ENCODE data around the gene TAS1R3.
"Not testable (repeated sequence)": the region's sequence is repeated elsewhere in the genome, so short reads cannot be mapped to it uniquely, and the experiment has no call there.

The TAS1R3 gene

DNA sequence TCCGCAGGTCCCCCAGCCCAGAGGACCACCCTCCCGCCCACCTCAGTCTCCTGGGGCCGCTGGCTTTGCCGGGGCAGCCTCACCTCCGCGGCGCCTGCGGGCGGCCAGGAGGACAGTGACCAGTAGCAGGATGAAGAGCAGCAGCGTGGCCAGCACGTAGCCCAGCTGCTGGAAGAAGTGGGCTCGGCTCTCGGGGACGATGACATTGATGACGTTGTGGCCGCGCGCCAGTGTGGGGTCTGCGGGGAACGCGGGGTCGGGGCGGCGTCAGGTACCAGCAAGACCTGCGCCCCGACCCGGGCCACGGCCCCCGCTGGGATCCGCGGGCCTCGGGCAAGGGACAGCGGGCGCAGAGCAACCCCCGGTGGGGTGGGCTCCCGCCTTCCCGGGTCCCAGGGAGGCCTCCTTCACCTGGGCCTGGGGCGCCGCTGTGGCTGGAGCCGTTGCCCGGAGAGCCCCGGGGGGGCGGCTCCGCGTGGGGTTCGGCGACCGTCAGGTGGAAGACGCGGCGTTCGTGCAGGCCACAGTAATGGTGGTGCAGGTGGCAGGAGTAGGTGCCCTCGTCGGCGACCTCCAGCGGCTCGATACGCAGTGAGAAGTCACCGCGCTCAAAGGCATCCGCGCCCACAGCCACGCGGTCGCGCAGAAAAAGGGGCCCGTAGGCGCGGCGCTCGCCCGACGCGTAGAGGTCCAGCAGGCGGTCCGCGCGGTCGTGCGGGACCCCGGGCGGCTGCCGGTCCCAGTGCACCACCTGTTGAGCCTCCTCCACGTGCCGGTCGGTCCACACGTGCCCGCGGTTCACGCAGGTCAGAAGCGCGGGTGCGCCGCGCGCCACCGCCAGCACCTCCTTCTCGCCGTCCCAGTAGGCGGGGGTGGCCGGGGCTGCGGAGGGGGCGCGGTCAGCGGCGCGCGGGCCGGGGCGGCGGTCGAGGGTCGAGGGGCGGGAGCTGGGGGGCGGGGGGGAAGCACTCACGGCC is 23.5 kb downstream of the TAS1R3 start:
- DNase-seq, result peak; percentile 19

DNA sequence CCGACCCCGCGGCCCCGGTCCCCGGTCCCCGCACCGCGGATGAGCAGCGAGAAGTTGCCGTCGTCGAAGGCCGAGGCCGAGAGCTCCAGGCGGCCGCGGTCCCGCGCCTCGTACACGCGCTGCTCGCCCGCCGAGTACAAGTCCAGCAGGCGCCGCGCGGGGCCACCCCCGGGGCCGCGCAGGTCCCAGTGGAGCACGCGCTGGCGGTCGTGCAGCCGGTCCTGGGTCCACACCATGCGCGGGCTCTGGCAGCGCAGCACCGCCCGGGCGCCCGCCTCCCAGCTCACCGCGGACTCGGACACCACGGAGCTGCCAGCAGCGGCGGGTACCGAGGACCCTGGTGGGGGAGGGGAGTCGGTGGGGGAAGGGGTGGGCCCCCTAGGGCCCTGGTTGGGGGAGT is 24.3 kb downstream of the TAS1R3 start:
- peak; percentile 46 for DNase-seq

- DNase-seq, result no peak
Measured at GRCh38 chr1:1356166-1356795, 25.2 kb downstream of the TAS1R3 start.

DNA sequence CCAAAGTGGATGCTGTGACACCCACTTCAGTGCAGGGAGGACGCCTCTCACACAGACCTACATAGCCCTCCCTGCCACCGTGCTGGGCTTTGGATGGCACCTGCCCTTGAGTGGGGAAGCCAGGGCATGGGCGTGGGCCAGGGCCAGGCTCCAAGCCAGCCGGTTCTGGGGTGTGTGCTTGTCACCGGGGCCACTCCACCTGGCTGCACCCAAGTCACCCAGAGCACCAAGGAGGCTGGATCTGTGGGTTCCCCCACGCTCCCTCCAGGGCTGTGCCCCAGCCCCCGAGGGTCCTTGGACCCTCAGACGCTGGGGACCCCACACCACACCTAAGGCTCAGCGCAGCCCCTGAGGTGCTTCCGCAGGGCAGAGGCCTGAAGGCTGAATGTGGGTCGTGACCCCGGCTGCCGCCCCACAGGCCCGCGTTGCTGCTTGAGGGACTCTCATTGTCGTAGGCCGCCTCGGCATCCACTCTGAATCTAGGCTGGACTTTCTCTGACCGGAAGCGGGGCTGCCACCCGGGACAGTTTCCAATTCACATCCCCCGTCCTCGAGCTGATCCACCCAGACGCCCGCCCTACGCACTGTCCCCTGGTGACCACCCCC is 25.8 kb downstream of the TAS1R3 start:
- DNase-seq, result no peak

DNA sequence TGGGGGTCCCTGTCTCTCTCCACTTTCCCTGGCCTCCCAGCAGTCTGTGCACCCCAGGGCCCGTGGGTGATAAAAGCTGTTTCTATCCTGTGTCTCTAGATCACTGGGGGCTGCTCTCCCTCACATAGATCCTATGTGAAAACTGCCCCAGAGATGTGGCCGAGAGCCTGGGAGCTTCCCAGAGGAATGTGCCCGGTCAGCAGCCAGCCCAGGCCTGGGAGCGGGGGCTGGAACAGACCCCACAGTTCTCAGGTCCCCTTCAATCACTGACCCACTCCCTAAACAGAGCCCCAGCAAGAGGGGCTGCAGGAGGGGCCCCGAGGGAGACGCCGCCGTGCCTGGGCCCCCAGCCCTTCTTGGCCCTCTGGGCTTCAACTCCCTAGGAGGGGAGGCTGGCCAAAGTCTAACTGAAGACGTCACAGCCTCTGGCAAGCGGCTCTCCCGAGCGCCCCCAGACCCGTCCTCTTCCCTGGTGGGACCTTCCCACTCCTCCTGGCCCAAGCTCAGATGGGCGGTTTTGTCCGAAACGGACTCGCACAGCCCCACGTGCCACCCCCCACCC is 26.9 kb downstream of the TAS1R3 start:
- no peak for DNase-seq

DNA sequence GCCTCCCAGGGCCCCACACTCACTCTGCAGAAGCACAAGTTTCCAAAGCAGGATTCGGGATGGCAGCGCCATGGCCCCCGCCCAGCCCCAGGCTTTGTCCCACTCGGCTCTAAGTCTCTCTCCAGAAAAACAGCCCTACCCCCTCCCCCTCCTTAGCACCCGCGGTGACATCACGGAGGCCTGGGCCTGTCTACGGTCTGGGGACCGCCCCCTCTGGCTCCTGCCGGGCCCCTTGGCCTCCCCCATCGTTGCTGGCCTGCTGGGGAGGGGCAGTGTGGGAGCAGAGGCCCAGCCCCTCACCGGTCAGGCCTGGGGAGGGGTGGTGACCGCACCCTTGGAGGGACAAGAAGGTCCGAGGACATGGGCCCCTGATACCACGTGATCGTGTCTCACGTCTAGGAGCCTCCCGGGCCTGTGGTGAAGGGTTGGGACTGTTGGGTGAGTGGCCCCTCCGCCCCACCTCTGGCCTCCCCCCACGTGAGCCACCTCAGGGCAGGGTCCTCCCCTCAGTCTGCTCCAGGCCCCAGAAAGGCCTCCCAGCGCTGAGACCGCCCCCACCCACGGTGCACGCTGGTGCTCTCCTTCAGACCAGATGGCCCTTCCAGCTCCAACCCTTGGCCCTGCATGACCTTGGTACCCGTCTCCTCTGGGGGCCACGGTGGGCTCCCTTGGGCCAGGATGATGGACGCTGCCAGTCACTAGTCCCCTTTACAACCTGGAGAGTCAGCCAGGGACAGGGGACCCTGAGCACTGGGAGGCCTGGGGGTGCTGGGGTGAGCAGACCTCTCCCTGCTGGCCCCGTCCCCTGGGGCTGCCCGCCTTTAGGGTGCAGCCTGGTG is 27.6 kb downstream of the TAS1R3 start, which contains the start of gene MXRA8:
Gene MXRA8 (minus strand): TSS at position 123 of the 839 bp plus-strand sequence. CDS start 51 bp downstream, at position 72.
- DNase-seq, result no peak

DNA sequence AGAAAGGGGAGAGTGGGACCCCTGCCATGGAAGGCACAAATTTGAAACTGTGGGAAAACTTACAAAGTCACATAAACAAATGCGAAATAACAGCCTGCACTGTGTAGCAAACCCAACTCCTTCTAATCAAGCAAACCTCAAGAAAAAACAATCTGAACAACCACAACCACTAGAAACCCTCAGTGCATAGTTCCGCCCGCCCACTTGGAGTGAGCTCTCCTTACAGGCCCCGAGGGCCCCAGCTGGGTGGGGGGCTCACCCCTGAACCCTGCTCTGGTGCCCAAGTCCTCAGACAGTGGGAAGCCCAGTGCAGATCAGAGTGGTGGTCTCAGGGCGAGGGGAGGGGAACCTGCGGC is 28.2 kb downstream of the TAS1R3 start:
- DNase-seq, result no peak

DNA sequence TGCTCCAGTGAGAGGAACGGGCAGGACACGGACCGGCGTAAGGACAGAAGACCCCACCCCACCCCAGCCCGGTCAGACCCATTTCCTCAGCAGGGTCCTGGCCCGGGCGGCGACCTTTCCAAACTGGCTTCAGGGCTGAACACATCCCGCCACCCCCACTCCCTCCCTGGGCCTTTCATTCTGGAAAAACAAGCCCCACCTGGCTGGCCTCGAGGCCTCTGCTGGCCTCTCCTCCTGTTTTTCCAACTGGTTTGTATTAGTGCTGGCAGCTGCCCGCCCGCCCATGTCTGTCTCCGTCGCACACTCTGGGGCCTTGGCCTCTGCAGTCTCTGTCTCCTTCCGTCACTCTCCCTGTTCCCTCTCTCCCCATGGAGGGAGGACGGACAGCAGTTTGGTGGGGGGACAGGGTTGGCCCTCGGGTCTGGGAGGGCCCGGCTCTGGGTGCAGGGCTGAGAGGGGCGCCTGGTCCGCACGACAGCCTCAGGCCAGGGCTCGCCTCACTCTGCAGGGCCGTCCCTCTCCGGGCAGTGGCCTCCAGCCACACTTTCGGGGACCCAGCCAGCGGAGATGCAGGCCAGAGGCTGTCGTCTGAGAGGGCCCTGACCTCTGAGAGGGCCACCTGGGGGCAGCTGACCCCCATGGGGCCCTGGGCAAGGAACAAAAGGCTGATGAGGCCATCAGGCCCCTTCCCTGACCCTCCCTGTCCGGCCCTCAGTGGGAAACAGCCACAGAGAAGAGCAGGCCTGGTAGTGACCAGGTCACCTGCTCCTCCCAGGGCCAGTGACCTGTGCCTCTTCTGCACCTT is 28.8 kb downstream of the TAS1R3 start:
- DNase-seq, result no peak

GRCh38 chr1:1360506-1361169 is 29.6 kb downstream of the TAS1R3 start:
- DNase-seq, result no peak

- no peak for DNase-seq
Measured at GRCh38 chr1:1361233-1361981, 30.3 kb downstream of the TAS1R3 start.

- no peak for DNase-seq
Measured at GRCh38 chr1:1361982-1362423, 30.9 kb downstream of the TAS1R3 start.

GRCh38 chr1:1364266-1364665 is 33.2 kb downstream of the TAS1R3 start:
- peak; percentile 42 for DNase-seq

GRCh38 chr1:1365875-1366698 is 35.0 kb downstream of the TAS1R3 start:
- no peak for DNase-seq

- no peak for DNase-seq
Measured at GRCh38 chr1:1366699-1367066, 35.6 kb downstream of the TAS1R3 start.

- DNase-seq, result no peak
Measured at GRCh38 chr1:1367315-1367714, 36.2 kb downstream of the TAS1R3 start.

DNA sequence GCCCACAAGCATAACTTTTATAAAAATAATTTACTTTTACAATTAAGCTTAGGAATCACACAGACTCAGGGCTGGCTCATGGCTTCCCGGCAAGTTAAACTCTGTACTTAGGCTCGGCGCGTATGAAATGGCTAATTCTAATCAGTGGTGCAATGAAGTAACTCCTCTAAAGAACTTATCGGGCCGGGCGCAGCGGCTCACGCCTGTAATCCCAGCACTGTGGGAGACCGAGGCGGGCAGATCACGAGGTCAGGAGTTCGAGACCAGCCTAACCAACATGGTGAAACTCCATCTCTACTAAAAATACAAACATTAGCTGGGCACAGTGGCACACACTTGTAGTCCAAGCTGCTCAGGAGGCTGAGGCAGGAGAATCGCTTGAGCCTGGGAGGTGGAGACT is 39.0 kb downstream of the TAS1R3 start:
- not testable (repeated sequence) for DNase-seq

DNA sequence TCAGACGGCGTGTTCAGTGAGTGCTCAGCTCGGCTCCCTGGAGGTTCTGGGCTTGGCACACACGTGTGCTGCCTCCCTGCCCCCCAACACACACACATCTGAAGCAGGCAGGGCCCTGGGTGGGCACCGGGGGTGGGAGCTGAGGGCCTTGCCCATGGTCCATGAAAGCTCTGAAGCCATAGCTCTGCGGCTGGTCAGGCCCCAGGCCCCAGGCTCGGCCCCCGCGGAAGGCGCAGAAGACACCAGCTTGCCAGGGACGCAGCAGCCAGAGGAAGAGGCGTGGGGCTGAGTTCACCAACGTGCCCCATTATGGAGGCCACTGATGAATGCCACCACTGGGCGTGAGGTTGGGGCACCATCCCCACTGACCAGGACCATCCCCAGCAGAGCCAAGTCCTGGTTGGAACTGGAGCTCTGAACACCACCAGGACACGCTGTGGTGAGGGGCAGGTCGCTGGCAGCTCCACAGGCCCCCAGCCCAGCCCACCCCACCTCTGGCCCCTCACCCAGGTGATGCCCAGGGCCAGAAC is 39.8 kb downstream of the TAS1R3 start:
- DNase-seq, result no peak

DNA sequence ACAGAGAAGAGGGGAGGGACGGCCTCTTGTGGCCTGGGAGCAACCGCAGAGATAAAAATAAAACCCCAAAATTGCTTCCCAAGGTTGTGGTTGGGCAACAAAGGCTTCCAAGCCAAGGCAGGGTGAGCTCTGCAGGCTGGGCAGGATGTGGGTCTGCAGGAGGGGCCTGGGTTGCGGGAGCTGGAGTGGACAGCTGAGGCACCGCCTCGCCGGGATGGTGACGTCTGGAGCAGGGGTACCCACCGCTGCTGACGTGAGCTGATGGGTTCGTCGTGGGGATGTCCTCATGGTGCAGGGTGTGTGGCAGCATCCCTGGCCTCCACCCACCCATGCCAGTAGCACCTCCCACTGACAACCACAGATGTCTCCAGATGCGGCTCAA is 40.3 kb downstream of the TAS1R3 start:
- DNase-seq, result no peak

All from NCI-H146 (cell line).